H9 (cell line): ENCODE data around the gene METAP2. TPM values are rescaled to one million over a fixed set of nuclear protein-coding genes. Genes with fewer than 3 reads are reported as not detected.

Source experiments
- DNase-seq: peaks from one replicate; pipeline ENCODE4 v3.0.0-alpha.2; 2017
- H2AFZ ChIP-seq: one replicate; pipeline ENCODE4 v1.6.1; 2013; ENCODE audit warnings: mild to moderate bottlenecking, low read length, control low read depth, moderate library complexity
- H2AK5ac ChIP-seq: 2 replicates; pipeline ENCODE4 v1.6.1; 2013; ENCODE audit warnings: low read length, control low read depth, mixed read lengths; ENCODE audit not compliant: insufficient read length
- H2BK120ac ChIP-seq: one replicate; pipeline ENCODE4 v1.6.1; 2013; ENCODE audit warnings: low read depth, mild to moderate bottlenecking, low read length, control low read depth, inconsistent platforms; ENCODE audit not compliant: poor library complexity, severe bottlenecking
- H2BK12ac ChIP-seq: 2 replicates; pipeline ENCODE4 v1.6.1; 2013; ENCODE audit warnings: low read length, control low read depth, mixed read lengths, low read depth; ENCODE audit not compliant: insufficient read length
- H2BK15ac ChIP-seq: 2 replicates; pipeline ENCODE4 v1.6.1; 2013; ENCODE audit warnings: low read depth, low read length, control low read depth
- H2BK20ac ChIP-seq: one replicate; pipeline ENCODE4 v1.6.1; 2013; ENCODE audit warnings: low read depth, mild to moderate bottlenecking, low read length, control low read depth, inconsistent platforms; ENCODE audit not compliant: poor library complexity, severe bottlenecking
- H2BK5ac ChIP-seq: 2 replicates; pipeline ENCODE4 v1.6.1; 2013; ENCODE audit warnings: low read length, control low read depth, mixed read lengths; ENCODE audit not compliant: insufficient read length
- H3K14ac ChIP-seq: 2 replicates; pipeline ENCODE4 v1.6.1; 2013; ENCODE audit warnings: low read length, control low read depth; ENCODE audit not compliant: insufficient read depth
- H3K18ac ChIP-seq: 2 replicates; pipeline ENCODE4 v1.6.1; 2013; ENCODE audit warnings: low read depth, mild to moderate bottlenecking, mixed read lengths, low read length, control low read depth; ENCODE audit not compliant: insufficient read length
- H3K23ac ChIP-seq: 2 replicates; pipeline ENCODE4 v1.6.1; 2013; ENCODE audit warnings: low read length, control low read depth, mixed read lengths, low read depth; ENCODE audit not compliant: insufficient read length
- H3K23me2 ChIP-seq: 2 replicates; pipeline ENCODE4 v1.6.1; 2013; ENCODE audit warnings: low read depth, mild to moderate bottlenecking, mixed read lengths, low read length, control low read depth; ENCODE audit not compliant: insufficient read length, poor library complexity, severe bottlenecking
- H3K27ac ChIP-seq: 2 replicates; pipeline ENCODE4 v1.5.1; 2013; ENCODE audit warnings: low read length, control low read depth, mixed read lengths, low read depth; ENCODE audit not compliant: insufficient read length
- H3K27me3 ChIP-seq: 2 replicates; pipeline ENCODE4 v1.6.1; 2013; ENCODE audit warnings: low read length, control low read depth, inconsistent platforms; ENCODE audit not compliant: insufficient read depth
- H3K4ac ChIP-seq: 2 replicates; pipeline ENCODE4 v1.6.1; 2013; ENCODE audit warnings: low read depth, mild to moderate bottlenecking, control low read depth, inconsistent platforms, low read length, moderate library complexity
- H3K4me1 ChIP-seq: 2 replicates; pipeline ENCODE4 v1.6.1; 2013; ENCODE audit warnings: low read length, control low read depth, inconsistent platforms; ENCODE audit not compliant: insufficient read depth
- H3K4me2 ChIP-seq: 2 replicates; pipeline ENCODE4 v1.6.1; 2013; ENCODE audit warnings: low read length, control low read depth, mixed read lengths; ENCODE audit not compliant: insufficient read length, insufficient read depth
- H3K56ac ChIP-seq: 2 replicates; pipeline ENCODE4 v1.6.1; 2013; ENCODE audit warnings: low read depth, mild to moderate bottlenecking, mixed read lengths, low read length, control low read depth; ENCODE audit not compliant: insufficient read length
- H3K79me1 ChIP-seq: 2 replicates; pipeline ENCODE4 v1.6.1; 2013; ENCODE audit warnings: low read depth, mild to moderate bottlenecking, moderate library complexity, low read length, control low read depth, inconsistent platforms; ENCODE audit not compliant: insufficient read depth, poor library complexity, severe bottlenecking
- H3K79me2 ChIP-seq: 2 replicates; pipeline ENCODE4 v1.6.1; 2013; ENCODE audit warnings: low read length, control low read depth, inconsistent platforms; ENCODE audit not compliant: insufficient read depth
- H3K9ac ChIP-seq: 2 replicates; pipeline ENCODE4 v1.6.1; 2013; ENCODE audit warnings: low read length, control low read depth, mixed read lengths; ENCODE audit not compliant: insufficient read length; ENCODE audit errors: extremely low read depth
- H3K9me3 ChIP-seq: one replicate; pipeline ENCODE4 v1.6.1; 2013; ENCODE audit warnings: low read depth, low read length, inconsistent platforms; ENCODE audit not compliant: control insufficient read depth
- H3T11ph ChIP-seq: one replicate; pipeline ENCODE4 v1.6.1; 2013; ENCODE audit warnings: mild to moderate bottlenecking, low read length, control low read depth, inconsistent platforms
- H4K20me1 ChIP-seq: one replicate; pipeline ENCODE4 v1.6.1; 2013; ENCODE audit not compliant: control insufficient read depth, insufficient read length, insufficient read depth
- H4K5ac ChIP-seq: 2 replicates; pipeline ENCODE4 v1.6.1; 2013; ENCODE audit warnings: low read depth, mild to moderate bottlenecking, mixed read lengths, low read length, control low read depth; ENCODE audit not compliant: insufficient read length
- H4K8ac ChIP-seq: replicated peaks from 2 replicates; pipeline ENCODE4 v1.6.1; 2013; ENCODE audit warnings: low read length, control low read depth, mixed read lengths, low read depth; ENCODE audit not compliant: insufficient read length
- H4K91ac ChIP-seq: 2 replicates; pipeline ENCODE4 v1.6.1; 2013; ENCODE audit warnings: low read depth, mild to moderate bottlenecking, moderate library complexity, mixed read lengths, low read length, control low read depth; ENCODE audit not compliant: insufficient read length
- H3K27ac Mint-ChIP-seq, 3 experiments: 2 replicates in 2 of 3; 3 replicates in 1 of 3; pipeline ENCODE4 v1.8.0; 2020 to 2021; ENCODE audit warnings: mixed read lengths in 3 of 3, mild to moderate bottlenecking in 1 of 3, moderate library complexity in 1 of 3
- H3K27me3 Mint-ChIP-seq: 2 replicates; pipeline ENCODE4 v1.8.0; 2021; ENCODE audit warnings: low read depth, mild to moderate bottlenecking, moderate library complexity, mixed read lengths
- H3K36me3 Mint-ChIP-seq, 3 experiments: 2 replicates in 2 of 3; 3 replicates in 1 of 3; pipeline ENCODE4 v1.8.0; 2020 to 2021; ENCODE audit warnings: low read depth in 3 of 3, mixed read lengths in 3 of 3; ENCODE audit not compliant: insufficient read depth in 1 of 3
- H3K4me1 Mint-ChIP-seq, 2 experiments: 2 replicates each; pipeline ENCODE4 v1.8.0; 2020; ENCODE audit warnings: mixed read lengths in 2 of 2
- H3K4me3 Mint-ChIP-seq, 2 experiments: 2 replicates in 1 of 2; 3 replicates in 1 of 2; pipeline ENCODE4 v1.8.0; 2020 to 2021; ENCODE audit warnings: mild to moderate bottlenecking in 2 of 2, mixed read lengths in 2 of 2, moderate library complexity in 1 of 2
- H3K9me3 Mint-ChIP-seq, 2 experiments: 2 replicates in 1 of 2; 3 replicates in 1 of 2; pipeline ENCODE4 v1.8.0; 2020; ENCODE audit warnings: mild to moderate bottlenecking in 2 of 2, mixed read lengths in 2 of 2, moderate library complexity in 1 of 2
- WGBS: extraction: QIAGEN DNeasy Blood & Tissue Kit; methylation state at CpG from one replicate; pipeline ENCODE4 v1.1.7; 2013; ENCODE audit warnings: missing lambda C conversion rate, low lambda C conversion rate, mixed read lengths; ENCODE audit not compliant: insufficient read length; ENCODE audit errors: extremely low coverage; 5-methylcytosine and 5-hydroxymethylcytosine counted together
- total RNA-seq: library from RNA; stranded (reverse); gene quantifications from 2 replicates; pipeline ENCODE4 v1.2.1, GENCODE V29; 2021
- TF ChIP-seq, protein P1 (sequence below): fragments of 200-600 bp; sonication (generic); conservative IDR thresholded peaks from 3 replicates; pipeline ENCODE4 v1.8.0; 2021; ENCODE audit warnings: antibody characterized with exemption, mild to moderate bottlenecking

The METAP2 gene
- total RNA-seq, 1 experiment from 2014 or later, result 140 TPM

DNA sequence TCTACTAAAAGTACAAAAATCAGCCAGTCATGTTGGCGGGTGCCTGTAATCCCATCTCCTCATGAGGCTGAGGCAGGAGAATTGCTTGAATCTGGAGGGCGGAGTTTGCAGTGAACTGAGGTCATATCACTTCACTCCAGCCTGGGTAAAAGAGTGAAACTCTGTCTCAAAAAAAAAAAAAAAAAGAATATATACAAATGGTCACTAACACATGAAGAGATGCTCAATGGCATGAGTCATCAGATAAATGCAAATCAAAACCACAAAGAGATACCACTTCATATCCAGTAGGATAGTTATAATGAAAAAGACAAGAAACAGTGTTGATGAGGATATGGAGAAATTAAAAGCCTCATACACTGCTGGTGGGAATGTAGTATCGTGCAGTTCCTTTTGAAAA is 33.6 kb upstream of the METAP2 start:
- Mint-ChIP-seq H3K9me3 (no peaks in the 10 kb centered on the region), H3K27ac (no peak overlapping the region), H3K36me3 (no peaks in the 10 kb centered on the region), H3K4me3 (no peak overlapping the region), H3K4me1 (peaks cover 14 to 18% of the 10 kb centered on the region in 2 experiments), H3K27me3 (peaks cover 1% of the 10 kb centered on the region; the same call in 1 of the 2 replicates)
- H3K79me1 ChIP-seq, result no peaks in the 10 kb centered on the region
- H3K18ac ChIP-seq, result no peak overlapping the region
- no peak overlapping the region for H2BK5ac ChIP-seq
- no peaks in the 10 kb centered on the region for H3K79me2 ChIP-seq
- no peak overlapping the region for H3K27ac ChIP-seq
- TF ChIP-seq, protein P1, sequence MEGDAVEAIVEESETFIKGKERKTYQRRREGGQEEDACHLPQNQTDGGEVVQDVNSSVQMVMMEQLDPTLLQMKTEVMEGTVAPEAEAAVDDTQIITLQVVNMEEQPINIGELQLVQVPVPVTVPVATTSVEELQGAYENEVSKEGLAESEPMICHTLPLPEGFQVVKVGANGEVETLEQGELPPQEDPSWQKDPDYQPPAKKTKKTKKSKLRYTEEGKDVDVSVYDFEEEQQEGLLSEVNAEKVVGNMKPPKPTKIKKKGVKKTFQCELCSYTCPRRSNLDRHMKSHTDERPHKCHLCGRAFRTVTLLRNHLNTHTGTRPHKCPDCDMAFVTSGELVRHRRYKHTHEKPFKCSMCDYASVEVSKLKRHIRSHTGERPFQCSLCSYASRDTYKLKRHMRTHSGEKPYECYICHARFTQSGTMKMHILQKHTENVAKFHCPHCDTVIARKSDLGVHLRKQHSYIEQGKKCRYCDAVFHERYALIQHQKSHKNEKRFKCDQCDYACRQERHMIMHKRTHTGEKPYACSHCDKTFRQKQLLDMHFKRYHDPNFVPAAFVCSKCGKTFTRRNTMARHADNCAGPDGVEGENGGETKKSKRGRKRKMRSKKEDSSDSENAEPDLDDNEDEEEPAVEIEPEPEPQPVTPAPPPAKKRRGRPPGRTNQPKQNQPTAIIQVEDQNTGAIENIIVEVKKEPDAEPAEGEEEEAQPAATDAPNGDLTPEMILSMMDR, result no peak
- WGBS, result no CpG with 5 or more reads among the region's 3 CpGs
- no peak overlapping the region for H3K14ac ChIP-seq
- H4K20me1 ChIP-seq, result no peaks in the 10 kb centered on the region
- no peaks in the 10 kb centered on the region for H3K4me1 ChIP-seq
- no peaks in the 10 kb centered on the region for H3K27me3 ChIP-seq
- H2BK20ac ChIP-seq, result no peak overlapping the region
- no peak overlapping the region for H4K91ac ChIP-seq
- no peak overlapping the region for H3K9ac ChIP-seq
- H3K23ac ChIP-seq, result no peak overlapping the region
- no peak overlapping the region for H3K4me2 ChIP-seq
- no peaks in the 10 kb centered on the region for H3K9me3 ChIP-seq
- H3T11ph ChIP-seq, result no peak overlapping the region
- no peak overlapping the region for H3K56ac ChIP-seq
- H2BK120ac ChIP-seq, result no peak overlapping the region
- H3K4ac ChIP-seq, result no peak overlapping the region
- no peak for DNase-seq
- no peak overlapping the region for H4K5ac ChIP-seq
- H2AFZ ChIP-seq, result no peak overlapping the region
- no peak overlapping the region for H2AK5ac ChIP-seq
- H2BK12ac ChIP-seq, result no peak overlapping the region
- no peak overlapping the region for H4K8ac ChIP-seq
- no peaks in the 10 kb centered on the region for H3K23me2 ChIP-seq
- no peak overlapping the region for H2BK15ac ChIP-seq
